NCI-H1694 treated with DMSO at 0.1 percent for 48 hours (cell line): ENCODE measurements around the gene ECT2L.
A peak's percentile ranks its signal among the peaks of the same experiment; 100 is the strongest.

Experiments used
- DNase-seq: peaks from one replicate; lab custom pipeline; 2025; lab: John Stamatoyannopoulos, UW

The ECT2L gene

GRCh38 chr6:138803861-138804260 lies 8.0 kb downstream of the ECT2L start:
- no peak for DNase-seq

GRCh38 chr6:138805016-138805765 lies 9.3 kb downstream of the ECT2L start:
- no peak for DNase-seq

GRCh38 chr6:138806889-138807288 lies 11.0 kb downstream of the ECT2L start:
- no peak for DNase-seq

- no peak for DNase-seq
These were observed 13.8 kb downstream of the ECT2L start for GRCh38 chr6:138809677-138810076.

- DNase-seq, result no peak
These were observed 16.0 kb downstream of the ECT2L start for GRCh38 chr6:138811866-138812265.

DNA sequence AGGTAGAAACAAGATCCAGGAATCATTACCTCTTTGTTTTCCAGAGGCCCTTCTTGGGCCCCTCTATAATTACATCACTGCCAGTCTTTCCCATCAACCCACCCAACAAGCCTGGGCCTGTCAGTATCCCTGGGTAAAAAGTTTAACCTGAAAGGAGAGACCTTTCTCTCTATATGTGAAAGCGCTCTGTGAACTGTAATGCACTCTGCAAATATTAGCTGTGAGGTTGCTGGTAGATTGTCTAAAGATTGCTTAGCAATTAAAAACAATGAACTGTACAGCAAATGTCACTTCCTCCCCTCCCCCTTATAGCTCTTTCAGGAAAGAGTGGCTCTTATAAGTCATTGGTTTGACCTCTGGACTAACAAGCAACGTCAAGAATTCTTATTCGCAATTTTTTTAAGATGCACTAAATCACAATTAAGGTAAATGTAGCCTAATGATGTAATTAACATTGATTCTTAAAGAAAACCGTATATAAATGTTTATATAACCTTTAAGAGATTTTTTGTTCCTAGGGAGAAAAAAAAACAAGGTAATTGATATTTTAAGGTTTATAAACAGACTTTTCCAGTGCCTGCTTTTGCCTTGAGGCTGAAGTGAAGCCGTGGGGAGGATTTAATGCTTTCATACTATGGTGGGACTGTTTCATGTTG lies 18.4 kb downstream of the ECT2L start:
- no peak for DNase-seq

DNA sequence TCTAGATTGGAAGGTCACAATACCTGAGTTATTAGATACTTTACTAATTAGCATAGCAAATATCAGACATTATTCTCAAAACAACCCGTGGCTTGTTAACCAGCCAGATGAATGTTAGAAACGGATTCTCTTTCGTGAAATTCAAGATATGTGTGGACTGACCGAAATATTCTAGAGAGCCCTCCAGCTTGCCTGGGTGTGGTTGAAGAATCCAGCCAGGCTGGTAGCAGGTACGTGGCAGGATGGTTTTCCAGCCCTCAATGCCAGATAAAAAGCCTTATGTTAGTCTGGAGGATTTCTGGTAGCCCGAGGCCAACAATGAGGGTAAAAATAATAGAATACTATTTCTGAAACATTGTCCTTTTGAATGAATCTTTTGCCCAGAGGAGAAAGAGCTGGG lies 19.3 kb downstream of the ECT2L start:
- no peak for DNase-seq

DNA sequence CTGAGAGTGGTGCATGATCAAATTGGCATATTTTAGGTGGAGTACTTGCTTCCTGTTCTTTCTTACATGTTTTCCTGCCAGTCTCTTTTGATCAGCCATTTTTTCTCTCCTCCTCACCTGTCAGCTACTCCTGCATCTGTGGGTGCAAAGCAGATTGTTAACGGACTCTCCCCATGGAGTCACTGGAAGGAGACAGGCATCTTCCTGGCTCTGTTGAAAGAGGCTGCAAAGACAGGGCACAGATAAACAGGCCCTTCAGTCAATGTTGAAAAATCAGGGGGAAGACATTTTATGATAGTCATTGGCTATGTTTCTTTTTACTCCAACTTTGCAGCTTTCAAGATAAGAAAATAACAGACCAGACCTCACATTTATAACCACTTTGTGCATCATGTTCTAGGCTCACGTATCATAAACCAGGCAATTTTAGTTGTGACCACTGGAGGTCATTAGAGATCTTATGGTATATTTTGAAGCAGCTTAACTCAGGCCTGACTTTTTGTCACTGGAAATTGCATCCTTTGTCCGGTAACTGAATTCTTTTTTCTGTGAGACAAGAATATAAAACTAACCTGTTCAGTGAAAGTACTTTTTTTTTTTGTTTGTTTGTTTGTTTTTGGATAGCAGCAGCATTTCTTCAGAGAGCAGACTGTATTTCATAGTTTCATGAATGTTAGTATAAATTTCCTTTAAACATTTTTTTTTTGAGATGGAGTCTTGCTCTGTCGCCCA lies 20.1 kb downstream of the ECT2L start:
- peak; percentile 71 for DNase-seq

GRCh38 chr6:138817799-138818198 lies 21.9 kb downstream of the ECT2L start:
- no peak for DNase-seq

- no peak for DNase-seq
These were observed 22.8 kb downstream of the ECT2L start for GRCh38 chr6:138818496-138819194.

GRCh38 chr6:138821519-138821918 lies 25.6 kb downstream of the ECT2L start:
- DNase-seq, result no peak

DNA sequence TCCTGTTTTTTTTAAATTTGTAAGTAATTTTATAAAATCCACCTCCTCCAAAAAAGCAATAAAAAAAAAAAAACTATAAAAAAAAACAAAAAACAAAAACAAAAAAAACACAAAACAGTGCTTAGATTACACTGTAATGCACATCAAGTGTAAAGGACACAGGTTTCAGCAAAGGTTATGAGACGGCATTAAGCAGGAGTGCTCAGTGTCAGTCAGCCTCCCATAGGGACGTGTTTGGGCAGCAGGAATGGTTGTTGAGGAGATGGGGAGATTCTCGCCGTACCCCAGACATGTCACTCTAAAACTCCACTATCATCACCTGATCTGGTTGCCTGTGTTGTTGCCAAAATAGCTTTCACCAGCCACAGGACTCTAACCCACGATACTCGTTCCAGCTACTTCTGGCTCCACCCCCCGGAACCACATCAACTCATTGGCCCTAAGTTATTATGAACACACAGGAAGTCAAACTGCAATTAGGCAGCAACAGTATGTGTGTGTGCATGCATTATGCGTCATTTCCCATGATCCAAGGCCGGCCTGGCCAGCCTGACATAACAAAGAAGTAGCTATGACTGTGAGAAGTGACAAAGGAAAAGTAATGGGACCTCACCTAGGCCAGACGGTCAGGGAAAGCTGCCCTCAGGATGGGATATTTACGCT lies 28.7 kb downstream of the ECT2L start:
- DNase-seq, result no peak

- no peak for DNase-seq
These were observed 34.4 kb downstream of the ECT2L start for GRCh38 chr6:138830248-138830647.

DNA sequence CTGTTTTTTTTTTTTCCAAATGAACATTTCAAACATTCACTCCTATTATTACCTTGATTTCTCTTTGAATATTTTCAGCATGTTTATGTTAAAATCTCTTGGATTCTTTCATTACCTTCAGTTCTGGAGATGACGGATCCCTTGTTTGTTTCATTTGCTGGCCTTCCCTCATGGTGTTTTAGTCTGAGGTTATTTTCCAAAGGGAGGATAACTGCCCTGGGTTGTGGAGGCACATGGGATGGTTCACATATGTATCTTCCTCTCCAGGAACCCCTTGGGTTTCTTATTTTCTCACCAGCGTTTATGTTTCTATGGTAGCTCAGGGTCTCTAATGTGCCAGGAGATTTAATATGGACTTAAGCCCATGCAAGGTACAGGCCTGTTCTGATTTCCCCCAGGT lies 36.3 kb downstream of the ECT2L start:
- DNase-seq, result no peak

DNA sequence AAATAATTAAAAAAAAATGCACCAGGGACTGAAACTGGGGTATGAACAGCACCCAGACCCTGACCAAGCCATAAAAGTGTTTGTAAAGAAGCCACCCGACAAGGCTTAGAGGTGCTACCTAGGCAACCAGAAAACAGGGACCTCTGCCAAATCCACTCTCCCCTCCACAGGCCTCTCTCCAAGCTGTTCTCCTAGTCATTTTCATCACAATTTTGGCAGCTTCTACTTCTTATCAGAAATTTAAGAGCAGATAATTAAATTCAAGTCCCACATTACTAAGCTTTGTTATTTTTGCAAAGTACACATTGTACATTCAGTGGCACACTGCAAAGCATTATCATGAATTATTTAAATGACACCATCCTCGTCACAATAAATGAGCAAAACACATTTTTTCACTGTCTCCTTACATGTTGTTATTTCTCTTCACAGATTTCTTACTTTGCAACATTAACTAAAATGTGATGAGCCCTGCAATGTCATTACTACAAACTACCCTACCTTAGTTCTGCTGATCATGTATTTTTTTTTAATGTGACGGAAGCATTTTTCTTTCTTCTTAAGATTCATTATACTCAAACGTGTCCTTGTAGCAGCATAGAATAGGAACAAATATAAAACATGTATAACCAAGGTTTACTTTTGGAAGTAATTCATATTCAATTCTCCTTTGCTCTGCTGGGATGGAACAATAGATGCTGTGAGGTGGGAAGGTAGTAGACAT lies 38.1 kb downstream of the ECT2L start:
- peak; percentile 89 for DNase-seq

- no peak for DNase-seq
These were observed 41.4 kb downstream of the ECT2L start for GRCh38 chr6:138837246-138837645.

- DNase-seq, result peak; percentile 71
These were observed 48.3 kb downstream of the ECT2L start for GRCh38 chr6:138844192-138844591.

DNA sequence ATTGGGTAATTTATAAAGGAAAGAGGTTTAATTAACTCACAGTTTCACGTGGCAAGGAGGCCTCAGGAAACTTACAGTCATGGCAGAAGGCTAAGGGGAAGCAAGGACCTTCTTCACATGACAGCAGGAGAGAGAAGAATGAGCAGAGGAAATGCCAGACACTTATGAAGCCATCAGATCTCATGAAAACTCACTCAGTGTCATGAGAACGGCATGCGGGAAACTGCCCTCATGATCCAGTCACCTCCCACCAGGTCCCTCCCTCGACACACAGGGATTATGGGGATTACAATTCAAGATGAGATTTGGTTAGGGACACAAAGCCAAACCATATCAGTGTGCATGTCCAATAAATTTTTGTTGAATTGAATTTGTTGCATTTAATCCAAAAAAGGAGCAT lies 52.0 kb downstream of the ECT2L start:
- no peak for DNase-seq

- DNase-seq, result no peak
These were observed 52.6 kb downstream of the ECT2L start for GRCh38 chr6:138848461-138848860.

- no peak for DNase-seq
These were observed 53.9 kb downstream of the ECT2L start for GRCh38 chr6:138849791-138850190.

- no peak for DNase-seq
These were observed 60.8 kb downstream of the ECT2L start for GRCh38 chr6:138856654-138857053.
